HG03558 (cell line): ENCODE results near the gene PCNX2.

Experiments
- ATAC-seq: cut with Tn5 transposase; IDR thresholded peaks from one replicate; pipeline ENCODE4 v1.9.1; 2021; ENCODE audit warnings: moderate number of reproducible peaks; ENCODE audit not compliant: unreplicated experiment; ENCODE audit errors: extremely low read depth

The PCNX2 gene

GRCh38 chr1:233295237-233295974 is at the start of gene PCNX2:
TSS of gene PCNX2 (minus strand) at chr1:233295725. CDS start at chr1:233295478, 247 bp downstream.
- peak; percentile 76 for ATAC-seq

GRCh38 chr1:233343262-233343661 is 47.7 kb upstream of the PCNX2 start:
- no peak for ATAC-seq

DNA sequence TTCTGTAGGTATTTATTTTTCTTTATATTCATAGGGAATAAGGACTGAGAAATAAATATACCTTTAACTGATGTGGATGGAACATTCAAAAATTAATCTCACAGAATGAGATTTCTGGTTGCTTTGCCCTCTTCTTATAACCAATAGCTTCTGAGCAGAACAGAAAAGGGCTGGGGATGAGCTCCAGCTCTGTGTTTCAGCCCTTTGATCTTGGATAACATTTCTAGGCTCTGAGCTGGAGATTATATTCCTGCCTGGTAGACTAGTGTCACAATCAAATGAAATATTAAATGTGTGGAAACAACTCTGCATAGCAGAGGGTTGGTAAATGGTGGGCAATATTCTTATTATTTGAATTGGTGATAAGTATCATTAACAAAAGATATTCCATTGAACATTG is 46.6 kb upstream of the PCNX2 start:
- ATAC-seq, result no peak

DNA sequence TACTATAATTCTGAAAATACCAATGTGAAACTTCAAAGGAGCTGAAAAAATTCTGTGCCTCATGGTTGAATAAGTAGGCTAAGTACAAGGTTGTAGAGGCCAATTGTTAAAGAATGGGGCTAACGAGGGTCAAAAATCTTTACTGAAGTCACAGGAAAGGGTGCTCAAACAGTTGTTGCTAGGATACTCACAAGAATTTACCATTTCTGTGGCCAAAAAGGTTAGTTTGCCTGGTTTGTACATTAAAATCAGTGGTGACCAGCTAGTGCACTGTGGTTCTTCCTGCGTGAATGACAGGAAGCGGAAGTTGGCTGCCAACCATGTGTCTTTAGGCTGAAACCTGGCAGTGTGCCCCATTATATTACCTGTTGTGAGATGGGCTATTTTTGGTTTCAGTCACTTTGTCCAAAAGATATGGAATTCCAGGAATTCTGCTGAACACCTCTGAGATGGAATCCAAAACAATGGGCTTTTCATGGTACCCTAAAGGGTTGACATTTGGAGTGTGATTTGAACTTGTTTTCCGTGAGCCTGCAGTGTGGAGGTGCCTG is 45.5 kb upstream of the PCNX2 start:
- ATAC-seq, result no peak

DNA sequence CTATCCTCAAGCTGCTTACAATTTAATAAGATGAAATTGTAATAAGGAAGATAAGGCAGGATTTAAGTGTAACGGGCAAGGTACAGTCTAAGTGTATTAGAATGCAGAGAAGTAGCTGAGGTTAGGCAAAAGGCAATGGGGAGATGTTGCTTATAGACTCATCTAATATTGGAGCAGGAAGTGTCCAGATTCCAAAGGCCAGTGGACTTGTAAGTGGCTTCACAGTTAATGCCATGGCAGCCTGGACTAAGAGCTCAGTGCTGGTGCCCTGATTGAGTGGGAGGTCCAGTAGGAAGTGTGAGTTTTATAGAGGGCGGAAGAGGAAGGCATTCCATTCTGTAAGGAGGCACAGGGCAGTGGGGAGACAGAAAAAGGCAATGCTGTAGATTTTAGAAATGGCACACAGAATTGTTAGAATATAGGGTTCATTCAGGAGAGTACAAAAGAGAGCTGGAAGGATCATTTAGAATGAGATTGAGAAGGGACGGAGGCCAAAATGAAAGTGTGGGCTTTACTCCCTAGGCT is 44.6 kb upstream of the PCNX2 start:
- ATAC-seq, result no peak

DNA sequence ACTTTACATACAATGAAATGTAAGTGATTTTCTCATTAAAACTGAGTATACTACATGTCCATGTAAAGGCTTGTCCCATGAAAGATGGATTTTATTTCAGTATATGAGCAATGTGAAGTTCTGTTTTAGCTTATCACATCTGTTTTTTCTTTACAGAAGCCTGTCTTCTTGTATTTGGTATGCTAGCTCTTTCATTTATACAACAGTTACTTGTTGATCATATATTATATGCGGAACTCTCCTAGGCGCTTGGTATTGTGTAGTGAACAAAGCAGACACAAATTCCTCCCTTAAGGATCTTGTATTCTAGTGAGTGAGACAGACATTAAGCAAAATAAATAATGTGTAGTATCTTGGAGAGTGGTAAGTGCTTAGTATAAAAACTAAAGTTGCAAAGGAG is 42.6 kb upstream of the PCNX2 start:
- ATAC-seq, result no peak

DNA sequence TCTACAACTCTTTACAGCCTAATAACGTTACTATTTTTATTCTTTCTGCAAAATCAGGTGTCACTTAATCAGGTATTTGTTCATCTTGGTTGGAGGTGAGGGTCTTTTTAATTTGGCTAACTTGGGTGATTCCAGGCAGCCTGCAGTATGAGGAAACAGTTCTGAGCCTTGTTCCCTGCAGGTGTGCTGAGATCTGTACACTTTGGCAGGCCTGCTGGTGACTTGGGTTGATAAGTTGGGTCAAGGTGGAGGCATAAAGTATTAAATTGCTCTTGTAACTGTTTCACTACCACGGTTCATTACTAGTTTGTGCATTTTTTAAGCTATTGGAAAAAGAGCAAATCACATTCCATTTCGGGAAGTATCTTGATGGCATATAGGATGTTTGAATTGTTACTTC is 42.0 kb upstream of the PCNX2 start:
- no peak for ATAC-seq

DNA sequence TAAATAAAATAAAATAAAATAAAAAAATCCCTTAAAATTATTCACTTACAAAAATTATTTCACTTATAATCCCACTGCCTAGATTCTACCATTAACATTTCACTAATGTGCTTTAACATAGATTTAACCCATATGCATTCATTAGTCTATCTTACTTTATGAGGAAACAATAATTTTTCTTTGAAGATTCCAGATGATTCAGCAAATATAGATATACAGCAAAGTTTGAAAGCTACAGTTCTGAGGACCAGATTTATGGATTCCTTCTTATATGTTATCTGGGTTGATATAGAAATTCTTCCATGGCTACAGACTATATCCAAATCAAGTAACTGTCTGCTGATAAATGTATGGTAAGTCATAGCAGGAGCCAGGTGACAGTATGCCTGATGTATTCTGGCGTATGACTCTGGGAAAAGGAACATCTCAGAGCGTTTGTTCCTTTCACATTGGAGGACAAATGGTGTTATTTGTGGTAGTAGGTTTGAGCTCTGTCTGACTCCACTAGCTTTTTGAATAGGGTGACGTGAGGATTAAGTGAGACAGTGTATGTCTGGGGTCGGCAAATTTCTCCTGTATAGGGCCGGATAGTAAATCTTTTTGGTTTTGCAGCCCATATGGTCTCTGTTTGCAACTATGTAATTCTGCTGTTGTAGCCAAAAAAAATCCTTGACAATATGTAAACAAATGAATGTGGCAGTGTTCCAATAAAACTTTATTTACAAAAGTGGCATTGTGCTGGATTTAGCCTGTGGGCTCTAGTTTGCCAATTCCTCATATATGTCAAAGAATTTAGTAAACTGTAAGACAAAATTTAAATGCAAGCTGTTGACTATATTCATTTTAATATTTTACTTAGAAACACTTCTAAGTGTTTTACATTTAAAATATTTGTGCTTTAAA is 41.3 kb upstream of the PCNX2 start:
- no peak for ATAC-seq

- ATAC-seq, result no peak
Measured at GRCh38 chr1:233334092-233334491, 38.6 kb upstream of the PCNX2 start.

DNA sequence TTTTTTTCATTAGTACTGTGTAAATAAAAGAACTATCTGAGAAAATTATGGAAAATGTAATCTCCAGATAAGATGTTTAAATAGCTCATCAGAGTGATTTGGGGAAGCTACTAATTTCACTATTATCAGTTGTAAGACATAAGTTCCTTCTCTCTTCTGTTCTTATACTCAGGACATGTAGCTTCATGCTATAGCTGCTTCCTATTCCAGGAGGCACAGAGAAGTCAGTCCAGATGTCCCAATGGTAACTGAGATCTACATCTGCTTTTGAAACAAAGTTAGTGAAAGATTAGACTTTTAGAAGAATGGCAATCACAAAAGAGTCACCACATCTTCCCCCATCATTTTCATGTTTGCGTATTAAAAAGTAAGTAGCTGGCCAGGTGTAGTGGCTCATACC is 37.6 kb upstream of the PCNX2 start:
- ATAC-seq, result no peak

- no peak for ATAC-seq
Measured at GRCh38 chr1:233331676-233332519, 36.4 kb upstream of the PCNX2 start.

GRCh38 chr1:233328142-233328921 is 32.8 kb upstream of the PCNX2 start:
- ATAC-seq, result no peak

GRCh38 chr1:233327651-233328141 is 32.2 kb upstream of the PCNX2 start, which contains the start of gene MAP3K21:
TSS of gene MAP3K21 (plus strand) at chr1:233327724. CDS start at chr1:233328029, 305 bp downstream.
- ATAC-seq, result no peak

DNA sequence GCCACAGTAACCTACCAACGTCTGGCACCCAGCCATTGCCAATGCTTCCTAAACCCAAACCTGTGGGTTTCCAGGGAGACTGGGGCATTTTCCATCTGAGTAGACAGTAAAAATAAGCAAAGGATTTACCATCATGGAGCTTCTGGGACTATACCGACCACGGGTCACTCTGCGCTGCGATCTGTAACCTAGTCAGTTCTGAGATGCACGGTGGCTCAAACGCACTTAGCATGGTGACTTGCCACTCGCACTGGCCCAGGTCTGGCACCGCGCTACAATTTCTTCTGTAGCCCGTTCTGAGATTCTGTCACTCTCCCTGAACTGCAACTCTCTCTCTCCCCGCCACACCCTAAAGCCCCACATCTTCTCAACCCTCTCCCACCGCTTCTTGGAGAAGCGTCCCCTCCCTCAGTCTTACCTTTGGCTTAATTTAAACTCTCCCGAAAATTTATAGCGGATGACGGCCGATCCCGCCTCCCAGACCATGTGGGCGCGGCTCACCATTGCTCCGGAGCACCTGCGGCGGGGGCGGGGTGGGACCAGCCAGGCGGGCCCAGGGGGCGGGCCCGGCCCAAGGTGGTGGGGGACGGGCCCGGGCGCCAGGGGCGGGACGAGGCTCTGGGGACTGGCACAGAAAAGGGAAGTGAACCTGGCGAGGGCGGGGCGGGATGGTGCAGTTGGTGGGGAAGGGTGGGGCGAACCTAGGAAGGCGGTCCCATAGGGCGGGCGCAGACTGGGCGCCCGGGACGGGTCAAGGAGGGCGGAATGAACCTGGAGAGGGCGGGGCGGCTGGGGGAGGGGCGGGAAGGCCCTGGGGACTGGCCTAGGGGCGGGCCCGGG is 31.5 kb upstream of the PCNX2 start:
- peak; percentile 69 for ATAC-seq

GRCh38 chr1:233326319-233326718 is 30.8 kb upstream of the PCNX2 start:
- no peak for ATAC-seq

DNA sequence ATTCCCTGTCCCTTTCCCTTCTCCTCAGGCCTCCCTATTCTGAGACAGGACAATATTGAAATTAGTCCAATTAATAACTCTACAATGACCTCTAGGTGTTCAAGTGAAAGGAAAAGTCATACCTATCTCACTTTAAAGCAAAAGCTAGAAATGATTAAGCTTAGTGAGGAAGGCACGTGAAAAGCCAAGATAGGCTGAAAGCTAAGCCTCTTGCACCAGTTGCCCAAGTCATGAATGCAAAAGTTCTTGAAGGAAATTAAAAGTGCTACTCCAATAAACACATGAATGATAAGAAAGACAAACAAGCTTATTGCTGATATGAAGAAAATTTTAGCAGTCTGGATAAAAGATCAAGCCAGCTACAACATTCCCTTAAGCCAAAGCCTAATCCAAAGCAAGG is 28.2 kb upstream of the PCNX2 start:
- ATAC-seq, result no peak

GRCh38 chr1:233320023-233320422 is 24.5 kb upstream of the PCNX2 start:
- ATAC-seq, result no peak

DNA sequence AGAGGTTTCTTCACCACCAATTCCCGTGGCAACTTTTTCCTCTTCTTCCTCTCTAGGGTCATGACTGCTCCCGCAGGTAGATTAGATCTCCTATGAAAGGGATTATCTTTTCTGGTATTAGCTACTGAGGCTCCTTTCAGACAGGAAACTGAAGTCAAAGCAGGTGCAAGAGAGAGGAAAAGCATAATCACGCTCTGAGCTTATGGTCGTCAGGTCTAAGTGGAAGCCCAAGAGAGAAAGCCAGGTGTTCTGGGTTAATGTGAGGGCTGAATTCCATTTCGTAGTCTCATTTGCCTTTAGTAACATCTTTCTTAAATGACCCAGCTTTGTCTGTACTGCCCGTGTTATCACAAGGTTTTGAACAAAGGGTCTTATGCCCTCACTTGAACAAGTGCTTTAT is 23.7 kb upstream of the PCNX2 start:
- no peak for ATAC-seq
